ENCODE results near the gene TAS2R50. TPM values are rescaled to one million over a fixed set of nuclear protein-coding genes. Genes with fewer than 3 reads are reported as not detected.
"Not testable (repeated sequence)": the region's sequence is repeated elsewhere in the genome, so short reads cannot be mapped to it uniquely, and the experiment has no call there.

TAS2R50 gene
- 3.9 and 12.0 TPM in 2 replicates for total RNA-seq (2014; rRNA removed; shearing (Covaris generic); ENCODE audit: low replicate concordance)

DNA sequence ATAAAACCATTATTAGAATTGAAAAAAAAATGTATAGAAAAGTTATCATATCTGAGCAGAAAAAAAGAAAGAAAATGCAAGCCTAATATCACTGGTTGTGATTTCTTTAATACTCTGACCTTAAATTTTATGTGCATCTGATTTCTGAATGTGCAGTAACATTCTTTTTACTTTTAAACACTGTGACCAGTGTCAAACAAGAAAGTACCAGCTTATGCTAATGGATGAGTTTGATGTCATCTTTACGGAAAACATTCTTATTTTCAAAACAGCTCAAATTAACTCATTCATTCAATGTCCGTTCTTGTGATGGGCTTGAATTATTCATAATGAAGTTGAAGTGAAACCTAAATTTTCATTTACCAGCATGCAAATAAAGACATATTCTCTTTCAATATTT lies at the start of gene TAS2R50:
TSS of gene TAS2R50 (minus strand) at position 101 of the 400 bp plus-strand sequence. CDS start at position 49, 52 bp downstream.
- Histone ChIP-seq H3K36me3 (ENCODE audit: insufficient read depth, low read length) (no peaks in the 10 kb centered on the region), H3K4me2 (ENCODE audit: low read depth, low read length, poor library complexity, severe bottlenecking) (no peak within 1 kb of the TSS), H3K27ac (ENCODE audit: low read length) (no peak within 1 kb of the TSS), H3K9ac (ENCODE audit: low read length) (no peak within 1 kb of the TSS), H3K9me2 (replicated peaks; ENCODE audit: insufficient read depth, low read length) (no peaks in the 10 kb centered on the region), H3K79me2 (ENCODE audit: low read length) (0 out of 2 replicates have a peak, but pooled peaks cover 6% of the 10 kb centered on the region), H2AFZ (ENCODE audit: low read length) (no peak within 1 kb of the TSS), H3K9me3 (ENCODE audit: low read length) (no peaks in the 10 kb centered on the region), H3K4me1 (ENCODE audit: low read length) (no peaks in the 10 kb centered on the region), H4K20me1 (ENCODE audit: insufficient read depth, low read depth, low read length) (no peaks in the 10 kb centered on the region), H3K4me3 (ENCODE audit: low read length) (no peak within 1 kb of the TSS), H3K27me3 (ENCODE audit: low read length) (no peaks in the 10 kb centered on the region)
- DNase-seq, result no peak

GRCh38 chr12:11033959-11034358 lies 47.2 kb upstream of the TAS2R50 start:
- DNase-seq; H3K9me2 ChIP-seq (replicated peaks; ENCODE audit: insufficient read depth, low read length); H3K36me3 ChIP-seq (ENCODE audit: insufficient read depth, low read length); H3K9ac ChIP-seq (ENCODE audit: low read length); H3K4me1 ChIP-seq (ENCODE audit: low read length); H3K9me3 ChIP-seq (ENCODE audit: low read length); H3K27ac ChIP-seq (ENCODE audit: low read length); H4K20me1 ChIP-seq (ENCODE audit: insufficient read depth, low read depth, low read length); H2AFZ ChIP-seq (ENCODE audit: low read length); H3K4me2 ChIP-seq (ENCODE audit: low read depth, low read length, poor library complexity, severe bottlenecking); H3K27me3 ChIP-seq (ENCODE audit: low read length); H3K4me3 ChIP-seq (ENCODE audit: low read length): not testable (repeated sequence)
- H3K79me2 ChIP-seq (ENCODE audit: low read length), result peaks cover 15% of the 10 kb centered on the region

- Histone ChIP-seq H3K9ac (ENCODE audit: low read length) (no peak within 1 kb of the TSS), H4K20me1 (ENCODE audit: insufficient read depth, low read depth, low read length) (no peaks in the 10 kb centered on the region), H3K27ac (ENCODE audit: low read length) (no peak within 1 kb of the TSS), H3K27me3 (ENCODE audit: low read length) (no peaks in the 10 kb centered on the region), H3K36me3 (ENCODE audit: insufficient read depth, low read length) (no peaks in the 10 kb centered on the region), H3K4me2 (ENCODE audit: low read depth, low read length, poor library complexity, severe bottlenecking) (no peak within 1 kb of the TSS), H3K79me2 (ENCODE audit: low read length) (peaks cover 16% of the 10 kb centered on the region), H3K9me2 (replicated peaks; ENCODE audit: insufficient read depth, low read length) (no peaks in the 10 kb centered on the region), H3K9me3 (ENCODE audit: low read length) (no peaks in the 10 kb centered on the region), H2AFZ (ENCODE audit: low read length) (no peak within 1 kb of the TSS), H3K4me1 (ENCODE audit: low read length) (no peaks in the 10 kb centered on the region), H3K4me3 (ENCODE audit: low read length) (no peak within 1 kb of the TSS)
- DNase-seq, result no peak
Observed at GRCh38 chr12:11031307-11031706, 44.6 kb upstream of the TAS2R50 start, which contains the start of gene TAS2R31. TAS2R31 (minus strand) TSS chr12:11031407; CDS start chr12:11031335, 72 bp downstream.

DNA sequence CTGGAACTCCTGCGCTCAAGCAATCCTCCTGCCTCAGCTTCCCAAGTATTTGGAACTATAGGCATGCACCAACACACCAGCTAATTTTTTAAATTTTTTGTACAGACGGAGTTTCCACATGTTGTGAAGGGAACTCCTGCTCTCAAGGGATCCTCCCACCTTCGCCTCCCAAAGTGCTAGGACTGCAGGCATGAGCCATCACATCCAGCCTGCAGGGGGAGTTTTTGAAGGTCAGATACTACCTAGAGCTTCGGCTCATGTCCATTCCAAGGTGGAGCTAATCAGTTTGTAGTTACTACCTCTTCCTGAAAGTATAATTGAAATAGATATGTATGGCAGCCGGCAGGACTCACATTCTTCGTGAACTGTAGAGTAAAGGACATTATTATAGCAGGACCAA lies 39.4 kb upstream of the TAS2R50 start:
- Histone ChIP-seq H3K9ac (ENCODE audit: low read length) (no peak overlapping the region), H3K4me1 (ENCODE audit: low read length) (no peaks in the 10 kb centered on the region), H4K20me1 (ENCODE audit: insufficient read depth, low read depth, low read length) (no peaks in the 10 kb centered on the region), H3K9me2 (replicated peaks; ENCODE audit: insufficient read depth, low read length) (no peaks in the 10 kb centered on the region), H3K79me2 (ENCODE audit: low read length) (peaks cover 39% of the 10 kb centered on the region), H2AFZ (ENCODE audit: low read length) (no peak overlapping the region), H3K9me3 (ENCODE audit: low read length) (no peaks in the 10 kb centered on the region), H3K36me3 (ENCODE audit: insufficient read depth, low read length) (no peaks in the 10 kb centered on the region; the same call in 1 of the 2 replicates), H3K27me3 (ENCODE audit: low read length) (no peaks in the 10 kb centered on the region), H3K27ac (ENCODE audit: low read length) (no peak overlapping the region), H3K4me3 (ENCODE audit: low read length) (no peak overlapping the region), H3K4me2 (ENCODE audit: low read depth, low read length, poor library complexity, severe bottlenecking) (no peak overlapping the region)
- DNase-seq, result no peak

- Histone ChIP-seq H2AFZ (ENCODE audit: low read length) (no peak overlapping the region), H3K9ac (ENCODE audit: low read length) (no peak overlapping the region), H3K27me3 (ENCODE audit: low read length) (no peaks in the 10 kb centered on the region), H3K9me2 (replicated peaks; ENCODE audit: insufficient read depth, low read length) (no peaks in the 10 kb centered on the region), H3K36me3 (ENCODE audit: insufficient read depth, low read length) (no peaks in the 10 kb centered on the region; the same call in 1 of the 2 replicates), H3K9me3 (ENCODE audit: low read length) (no peaks in the 10 kb centered on the region), H3K4me2 (ENCODE audit: low read depth, low read length, poor library complexity, severe bottlenecking) (no peak overlapping the region), H3K4me1 (ENCODE audit: low read length) (no peaks in the 10 kb centered on the region), H3K4me3 (ENCODE audit: low read length) (no peak overlapping the region), H3K27ac (ENCODE audit: low read length) (no peak overlapping the region), H4K20me1 (ENCODE audit: insufficient read depth, low read depth, low read length) (no peaks in the 10 kb centered on the region), H3K79me2 (ENCODE audit: low read length) (peaks cover 44% of the 10 kb centered on the region)
- no peak for DNase-seq
Observed at GRCh38 chr12:11023387-11023786, 36.7 kb upstream of the TAS2R50 start.

GRCh38 chr12:11022520-11022919 lies 35.8 kb upstream of the TAS2R50 start, which contains the start of gene TAS2R19:
TAS2R19 (minus strand) TSS chr12:11022620; CDS start chr12:11022571, 49 bp downstream.
- Histone ChIP-seq H2AFZ (ENCODE audit: low read length) (no peak within 1 kb of the TSS), H3K27me3 (ENCODE audit: low read length) (no peaks in the 10 kb centered on the region), H4K20me1 (ENCODE audit: insufficient read depth, low read depth, low read length) (no peaks in the 10 kb centered on the region), H3K4me2 (ENCODE audit: low read depth, low read length, poor library complexity, severe bottlenecking) (no peak within 1 kb of the TSS), H3K9me3 (ENCODE audit: low read length) (no peaks in the 10 kb centered on the region), H3K27ac (ENCODE audit: low read length) (no peak within 1 kb of the TSS), H3K4me1 (ENCODE audit: low read length) (no peaks in the 10 kb centered on the region), H3K36me3 (ENCODE audit: insufficient read depth, low read length) (no peaks in the 10 kb centered on the region; the same call in 1 of the 2 replicates), H3K4me3 (ENCODE audit: low read length) (no peak within 1 kb of the TSS), H3K9ac (ENCODE audit: low read length) (no peak within 1 kb of the TSS), H3K79me2 (ENCODE audit: low read length) (peaks cover 41% of the 10 kb centered on the region), H3K9me2 (replicated peaks; ENCODE audit: insufficient read depth, low read length) (no peaks in the 10 kb centered on the region)
- DNase-seq, result no peak

DNA sequence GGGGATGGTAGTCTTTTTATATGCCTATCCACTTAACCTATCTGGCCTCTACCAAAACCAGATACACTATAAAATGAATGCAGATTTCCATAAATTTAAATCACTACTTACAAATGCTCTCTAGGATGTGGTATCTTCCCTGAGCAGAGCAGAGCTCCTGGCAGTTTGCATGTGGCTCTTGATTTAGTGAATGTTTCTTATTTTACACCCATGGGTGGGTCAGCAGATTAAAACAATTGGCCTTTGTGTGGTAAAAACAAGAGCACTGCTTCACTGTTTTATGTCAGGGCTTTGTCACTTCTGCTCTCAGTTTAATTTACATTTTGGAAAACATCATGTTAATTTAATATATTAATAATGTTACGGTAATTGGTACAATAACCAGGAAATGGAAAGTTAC lies 30.2 kb upstream of the TAS2R50 start:
- H3K9me3 ChIP-seq (ENCODE audit: low read length), result no peaks in the 10 kb centered on the region
- H3K79me2 ChIP-seq (ENCODE audit: low read length), result peaks cover 37% of the 10 kb centered on the region
- no peak overlapping the region for H2AFZ ChIP-seq (ENCODE audit: low read length)
- H3K4me2 ChIP-seq (ENCODE audit: low read depth, low read length, poor library complexity, severe bottlenecking), result no peak overlapping the region
- H3K9me2 ChIP-seq (replicated peaks; ENCODE audit: insufficient read depth, low read length), result no peaks in the 10 kb centered on the region
- no peaks in the 10 kb centered on the region for H3K27me3 ChIP-seq (ENCODE audit: low read length)
- no peaks in the 10 kb centered on the region for H3K4me1 ChIP-seq (ENCODE audit: low read length)
- no peak for DNase-seq
- no peak overlapping the region for H3K27ac ChIP-seq (ENCODE audit: low read length)
- no peaks in the 10 kb centered on the region for H4K20me1 ChIP-seq (ENCODE audit: insufficient read depth, low read depth, low read length)
- no peak overlapping the region for H3K9ac ChIP-seq (ENCODE audit: low read length)
- no peak overlapping the region for H3K4me3 ChIP-seq (ENCODE audit: low read length)
- H3K36me3 ChIP-seq (ENCODE audit: insufficient read depth, low read length), result no peaks in the 10 kb centered on the region

DNA sequence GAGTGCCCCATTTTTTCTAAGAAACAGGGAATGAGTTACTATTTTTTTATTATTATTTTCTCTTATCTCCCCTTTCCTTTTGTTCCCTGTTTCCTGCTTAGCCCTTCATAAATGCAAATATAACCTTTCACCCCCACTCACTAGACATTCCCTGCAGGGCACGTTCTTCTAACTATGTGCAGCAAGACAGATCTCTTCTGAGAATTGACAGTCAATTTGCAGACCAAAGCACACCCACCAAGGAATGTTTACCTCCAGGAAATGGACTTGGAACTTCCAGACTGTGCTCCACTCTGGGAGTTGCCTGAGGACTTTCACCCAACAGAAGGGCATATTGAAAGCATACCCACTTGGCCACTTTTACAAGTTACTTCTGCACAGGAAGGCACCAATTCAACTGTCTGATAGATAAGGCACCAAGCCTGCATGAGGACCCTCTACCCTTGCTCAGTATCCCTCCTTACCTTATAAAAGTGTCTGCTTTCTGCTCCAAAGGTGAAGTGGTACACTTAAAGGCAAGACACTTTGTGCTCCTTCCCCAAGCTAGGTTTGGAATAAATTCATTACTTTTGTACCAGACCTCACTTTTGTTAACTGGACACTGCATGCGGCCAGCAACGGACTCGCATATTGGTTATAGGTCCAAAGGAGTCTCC lies 29.2 kb upstream of the TAS2R50 start:
- H3K27me3 ChIP-seq (ENCODE audit: low read length), result no peaks in the 10 kb centered on the region
- no peaks in the 10 kb centered on the region for H3K9me2 ChIP-seq (replicated peaks; ENCODE audit: insufficient read depth, low read length)
- H3K9me3 ChIP-seq (ENCODE audit: low read length), result no peaks in the 10 kb centered on the region
- H3K27ac ChIP-seq (ENCODE audit: low read length), result no peak overlapping the region
- H3K79me2 ChIP-seq (ENCODE audit: low read length), result peaks cover 35% of the 10 kb centered on the region
- H2AFZ ChIP-seq (ENCODE audit: low read length), result no peak overlapping the region
- peaks cover 4% of the 10 kb centered on the region; the same call in 1 of the 2 replicates for H3K4me1 ChIP-seq (ENCODE audit: low read length)
- H3K36me3 ChIP-seq (ENCODE audit: insufficient read depth, low read length), result no peaks in the 10 kb centered on the region
- no peak overlapping the region for H3K9ac ChIP-seq (ENCODE audit: low read length)
- H3K4me2 ChIP-seq (ENCODE audit: low read depth, low read length, poor library complexity, severe bottlenecking), result no peak overlapping the region
- no peaks in the 10 kb centered on the region for H4K20me1 ChIP-seq (ENCODE audit: insufficient read depth, low read depth, low read length)
- DNase-seq, result no peak
- no peak overlapping the region for H3K4me3 ChIP-seq (ENCODE audit: low read length)
